ENCODE results near the gene B9D2.

GRCh38 chr19:41339936-41340335 is 24.0 kb downstream of the B9D2 start:
- TF ChIP-seq POLR2A (IDR thresholded peaks at IDR 0.05): no peak
- TF ChIP-seq, protein P1, sequence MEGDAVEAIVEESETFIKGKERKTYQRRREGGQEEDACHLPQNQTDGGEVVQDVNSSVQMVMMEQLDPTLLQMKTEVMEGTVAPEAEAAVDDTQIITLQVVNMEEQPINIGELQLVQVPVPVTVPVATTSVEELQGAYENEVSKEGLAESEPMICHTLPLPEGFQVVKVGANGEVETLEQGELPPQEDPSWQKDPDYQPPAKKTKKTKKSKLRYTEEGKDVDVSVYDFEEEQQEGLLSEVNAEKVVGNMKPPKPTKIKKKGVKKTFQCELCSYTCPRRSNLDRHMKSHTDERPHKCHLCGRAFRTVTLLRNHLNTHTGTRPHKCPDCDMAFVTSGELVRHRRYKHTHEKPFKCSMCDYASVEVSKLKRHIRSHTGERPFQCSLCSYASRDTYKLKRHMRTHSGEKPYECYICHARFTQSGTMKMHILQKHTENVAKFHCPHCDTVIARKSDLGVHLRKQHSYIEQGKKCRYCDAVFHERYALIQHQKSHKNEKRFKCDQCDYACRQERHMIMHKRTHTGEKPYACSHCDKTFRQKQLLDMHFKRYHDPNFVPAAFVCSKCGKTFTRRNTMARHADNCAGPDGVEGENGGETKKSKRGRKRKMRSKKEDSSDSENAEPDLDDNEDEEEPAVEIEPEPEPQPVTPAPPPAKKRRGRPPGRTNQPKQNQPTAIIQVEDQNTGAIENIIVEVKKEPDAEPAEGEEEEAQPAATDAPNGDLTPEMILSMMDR (IDR thresholded peaks at IDR 0.05): no peak
